A549 (cell line): Measurements from ENCODE around the gene SMOC1. TPM values are rescaled to one million over a fixed set of nuclear protein-coding genes. Genes with fewer than 3 reads are reported as not detected.

Source experiments
- ATAC-seq, 2 experiments: fragments of 200-7000 bp in 1 of 2; fragments of >200 bp in 1 of 2; cut with Nextera tagmentation in 1 of 2; cut with Tn5 transposase in 1 of 2; 3 replicates each; pipeline versions ENCODE4 v1.8.0 to v1.9.1; 2018 to 2020; ENCODE audit warnings: mild to moderate bottlenecking in 1 of 2, moderate library complexity in 1 of 2
- CTCF ChIA-PET: fragments of 300-600 bp; sonication (Branson Sonifier 250); formaldehyde crosslinking; extraction: SDS; loops from one replicate; lab custom pipeline; 2021; ENCODE audit warnings: antibody characterized with exemption, inconsistent platforms; lab: Yijun Ruan, JAX
- POLR2A ChIA-PET: fragments of 350-600 bp; formaldehyde crosslinking; extraction: SDS; loops from one replicate; lab custom pipeline; 2021; ENCODE audit warnings: antibody characterized with exemption, inconsistent platforms; lab: Yijun Ruan, JAX
- DNase-seq, 2 experiments: peaks; one replicate each; pipeline versions ENCODE4 v3.0.0 to v3.0.0-alpha.2; 2011 to 2016; ENCODE audit warnings: low read depth in 1 of 2, low spot score in 1 of 2
- FAIRE-seq: peaks from 2 replicates; lab custom pipeline; 2011; peaks lifted over from hg19 to GRCh38; lab: Jason Lieb, UNC
- H3K27ac ChIP-seq, 2 experiments: fragments of >200 bp; sonication (Bioruptor Twin); formaldehyde crosslinking; 3 replicates each; pipeline ENCODE4 v1.5.1; 2016 to 2017
- H3K4me1 ChIP-seq: fragments of >200 bp; sonication (Bioruptor Twin); formaldehyde crosslinking; 3 replicates; pipeline ENCODE4 v1.6.1; 2016
- H3K4me2 ChIP-seq: fragments of >200 bp; sonication (Bioruptor Twin); formaldehyde crosslinking; 3 replicates; pipeline ENCODE4 v1.6.1; 2016
- H3K4me3 ChIP-seq: fragments of >200 bp; sonication (Bioruptor Twin); formaldehyde crosslinking; 3 replicates; pipeline ENCODE4 v1.5.1; 2016
- H3K9me3 ChIP-seq: fragments of >200 bp; sonication (Bioruptor Twin); formaldehyde crosslinking; 3 replicates; pipeline ENCODE4 v1.6.1; 2016
- ATOH8 ChIP-seq: fragments of 250-450 bp; sonication (Bioruptor Pico); IDR thresholded peaks from 2 replicates; pipeline ENCODE4 v1.5.0; 2020; ENCODE audit warnings: low read depth, mild to moderate bottlenecking, moderate library complexity
- BCL3 ChIP-seq: fragments of >200 bp; sonication (Bioruptor Twin); formaldehyde crosslinking; IDR thresholded peaks from 3 replicates; pipeline ENCODE4 v1.6.1; 2016
- BHLHE40 ChIP-seq: IDR thresholded peaks from 2 replicates; pipeline ENCODE4 v1.6.1; 2012; ENCODE audit warnings: low read depth, low read length, inconsistent platforms
- CEBPB ChIP-seq, 2 experiments: fragments of >200 bp in 1 of 2; sonication (Bioruptor Twin) in 1 of 2; formaldehyde crosslinking in 1 of 2; IDR thresholded peaks; 2 replicates each; pipeline ENCODE4 v1.6.1; 2012 to 2016
- CHD2 ChIP-seq: fragments of 150-350 bp; IDR thresholded peaks from 2 replicates; pipeline ENCODE4 v1.6.1; 2014; ENCODE audit warnings: low read length; ENCODE audit not compliant: partially characterized antibody
- CTCF ChIP-seq: fragments of >200 bp; sonication (Bioruptor Twin); formaldehyde crosslinking; IDR thresholded peaks from 3 replicates; pipeline ENCODE4 v1.5.1; 2016
- E2F6 ChIP-seq: IDR thresholded peaks from 2 replicates; pipeline ENCODE4 v1.6.1; 2012; ENCODE audit warnings: low read depth, borderline replicate concordance
- EHF ChIP-seq: fragments of 250-450 bp; sonication (Bioruptor Pico); IDR thresholded peaks from 2 replicates; pipeline ENCODE4 v1.5.0; 2020; ENCODE audit warnings: mild to moderate bottlenecking
- ELK1 ChIP-seq: fragments of 150-350 bp; IDR thresholded peaks from 2 replicates; pipeline ENCODE4 v1.6.1; 2014; ENCODE audit warnings: low read depth, mild to moderate bottlenecking, low read length
- FOSB ChIP-seq: fragments of 250-450 bp; sonication (Bioruptor Pico); IDR thresholded peaks from 2 replicates; pipeline ENCODE4 v1.5.0; 2020; ENCODE audit warnings: mild to moderate bottlenecking, moderate library complexity
- HDAC2 ChIP-seq: fragments of 200-600 bp; sonication (generic); IDR thresholded peaks from 2 replicates; pipeline ENCODE4 v1.6.1; 2016
- HEYL ChIP-seq: fragments of 250-450 bp; sonication (Bioruptor Pico); IDR thresholded peaks from 2 replicates; pipeline ENCODE4 v1.8.0; 2021; ENCODE audit warnings: mild to moderate bottlenecking, moderate library complexity
- HOXB13 ChIP-seq: fragments of 250-450 bp; sonication (Bioruptor Pico); IDR thresholded peaks from 2 replicates; pipeline ENCODE4 v1.5.0; 2020; ENCODE audit warnings: low read depth, mild to moderate bottlenecking, moderate library complexity
- JUN ChIP-seq, 2 experiments: fragments of >200 bp; sonication (Bioruptor Twin); formaldehyde crosslinking; IDR thresholded peaks; 2 replicates in 1 of 2; 3 replicates in 1 of 2; pipeline ENCODE4 v1.6.1; 2016 to 2017
- JUNB ChIP-seq: fragments of >200 bp; sonication (Bioruptor Twin); formaldehyde crosslinking; IDR thresholded peaks from 2 replicates; pipeline ENCODE4 v1.6.1; 2016
- KDM1A ChIP-seq: fragments of 200-600 bp; sonication (generic); IDR thresholded peaks from 2 replicates; pipeline ENCODE4 v1.6.1; 2016; ENCODE audit warnings: low read depth, mild to moderate bottlenecking
- KDM5A ChIP-seq: fragments of 200-600 bp; sonication (generic); IDR thresholded peaks from 2 replicates; pipeline ENCODE4 v1.6.1; 2016; ENCODE audit warnings: antibody characterized with exemption, mild to moderate bottlenecking
- MAFK ChIP-seq: fragments of 450-650 bp; IDR thresholded peaks from 2 replicates; pipeline ENCODE4 v1.6.1; 2014; ENCODE audit not compliant: partially characterized antibody
- MAX ChIP-seq: IDR thresholded peaks from 2 replicates; pipeline ENCODE4 v1.6.1; 2012
- REST ChIP-seq: fragments of 200-600 bp; sonication (generic); IDR thresholded peaks from 2 replicates; pipeline ENCODE4 v1.6.1; 2016; ENCODE audit warnings: antibody characterized with exemption, mild to moderate bottlenecking, moderate library complexity
- RFX5 ChIP-seq: fragments of 450-650 bp; IDR thresholded peaks from 2 replicates; pipeline ENCODE4 v1.7.1; 2014; ENCODE audit warnings: antibody characterized with exemption, mild to moderate bottlenecking, moderate library complexity
- RNF2 ChIP-seq: fragments of 200-600 bp; sonication (generic); IDR thresholded peaks from 2 replicates; pipeline ENCODE4 v1.6.1; 2016; ENCODE audit warnings: low read depth, mild to moderate bottlenecking, antibody characterized with exemption, moderate library complexity, borderline replicate concordance
- SREBF2 ChIP-seq: fragments of 450-650 bp; IDR thresholded peaks from 2 replicates; pipeline ENCODE4 v1.6.1; 2014; ENCODE audit warnings: mild to moderate bottlenecking, moderate library complexity
- ZC3H11A ChIP-seq: fragments of 450-650 bp; IDR thresholded peaks from 2 replicates; pipeline ENCODE4 v1.6.1; 2014; ENCODE audit warnings: antibody characterized with exemption, mild to moderate bottlenecking
- ZFP36 ChIP-seq: fragments of 450-650 bp; IDR thresholded peaks from 2 replicates; pipeline ENCODE4 v1.6.1; 2014; ENCODE audit warnings: borderline replicate concordance; ENCODE audit not compliant: partially characterized antibody
- ZSCAN20 ChIP-seq: fragments of 250-450 bp; sonication (Bioruptor Pico); IDR thresholded peaks from 2 replicates; pipeline ENCODE4 v1.8.0; 2022; ENCODE audit warnings: mild to moderate bottlenecking, moderate library complexity
- WGBS: methylation state at CpG from one replicate; pipeline ENCODE4 v1.1.6; 2017; ENCODE audit errors: missing lambda C conversion rate; 5-methylcytosine and 5-hydroxymethylcytosine counted together
- polyA plus RNA-seq, 4 experiments: library from polyadenylated mRNA; depleted of rRNA in 3 of 4; stranded (reverse); fragments of >200 nt; fragmentation: RNase III in 1 of 4; extraction: RNeasy Plus Mini Kit Qiagen cat#74134 plus additional on column Dnase treatment in 1 of 4; gene quantifications; 2 replicates in 3 of 4; 3 replicates in 1 of 4; pipeline ENCODE4 v1.2.3, GENCODE V29; 2011 to 2017

Gene SMOC1
- polyA plus RNA-seq, 2 of the 4 experiments (the other 2 are of a cell fraction): 12.2 to 18.4 TPM

GRCh38 chr14:69917287-69917686, 38.1 kb downstream of the SMOC1 start:
- Histone ChIP-seq H3K9me3 (no peaks in the 10 kb centered on the region), H3K4me3 (no peak overlapping the region), H3K27ac (no peak overlapping the region; a peak in 1 of 6 replicates), H3K4me1 (peaks cover 20% of the 10 kb centered on the region; the same call in 1 of the 3 replicates), H3K4me2 (peak overlapping the region; percentile 5; the same call in 1 of the 3 replicates)
- WGBS: 46% methylated on average over 9 of the region's 9 CpGs
- no peak for DNase-seq
- ChIA-PET POLR2A (no interaction called here), CTCF (interaction anchor here (0.6 to 2.0 kb wide), 4 partner anchors 8 to 157 kb away, joined by 3 to 6 read pairs (median 3); no protein-coding TSS in a partner anchor)
- TF ChIP-seq EHF (CRISPR knock-in tag) (no peak), JUNB (no peak), JUN (IDR thresholded peaks at IDR 0.05) (no peak), KDM1A (no peak), BCL3 (no peak), RNF2 (no peak), E2F6 (no peak), SREBF2 (no peak), ZSCAN20 (CRISPR knock-in tag) (no peak)
- ATAC-seq: no peak
- FAIRE-seq: no peak

GRCh38 chr14:69919815-69920214, 40.6 kb downstream of the SMOC1 start:
- Histone ChIP-seq H3K4me3 (no peak overlapping the region), H3K4me2 (no peak overlapping the region), H3K27ac (no peak overlapping the region), H3K4me1 (peaks cover 20% of the 10 kb centered on the region; the same call in 1 of the 3 replicates), H3K9me3 (no peaks in the 10 kb centered on the region)
- CTCF ChIA-PET: interaction anchor here (1.4 kb wide), 1 partner anchor 94 kb away, joined by 3 read pairs; no protein-coding TSS in a partner anchor
- POLR2A ChIA-PET: no interaction called here
- DNase-seq (no peak), FAIRE-seq (no peak), ATAC-seq (no peak)
- no peak for TF ChIP-seq RFX5
- TF ChIP-seq REST: no peak
- no peak for TF ChIP-seq MAX
- no peak for TF ChIP-seq ATOH8 (CRISPR knock-in tag)
- TF ChIP-seq ZC3H11A: no peak
- no peak for TF ChIP-seq HOXB13 (CRISPR knock-in tag)
- TF ChIP-seq HDAC2: no peak
- TF ChIP-seq KDM5A: no peak
- no peak for TF ChIP-seq EHF (CRISPR knock-in tag)
- TF ChIP-seq RNF2: no peak
- TF ChIP-seq CHD2: no peak
- no peak for TF ChIP-seq HEYL (CRISPR knock-in tag)
- TF ChIP-seq ZFP36: no peak
- TF ChIP-seq CEBPB (IDR thresholded peaks at IDR 0.05): no peak
- no peak for TF ChIP-seq MAFK
- TF ChIP-seq ELK1: no peak
- no peak for TF ChIP-seq BHLHE40
- TF ChIP-seq FOSB (CRISPR knock-in tag): no peak
- no peak for TF ChIP-seq CTCF
- TF ChIP-seq ZSCAN20 (CRISPR knock-in tag): no peak
- 0% methylated on average over 1 of the region's 1 CpG for WGBS
